Measurements from ENCODE around the gene NHERF2.

DNA sequence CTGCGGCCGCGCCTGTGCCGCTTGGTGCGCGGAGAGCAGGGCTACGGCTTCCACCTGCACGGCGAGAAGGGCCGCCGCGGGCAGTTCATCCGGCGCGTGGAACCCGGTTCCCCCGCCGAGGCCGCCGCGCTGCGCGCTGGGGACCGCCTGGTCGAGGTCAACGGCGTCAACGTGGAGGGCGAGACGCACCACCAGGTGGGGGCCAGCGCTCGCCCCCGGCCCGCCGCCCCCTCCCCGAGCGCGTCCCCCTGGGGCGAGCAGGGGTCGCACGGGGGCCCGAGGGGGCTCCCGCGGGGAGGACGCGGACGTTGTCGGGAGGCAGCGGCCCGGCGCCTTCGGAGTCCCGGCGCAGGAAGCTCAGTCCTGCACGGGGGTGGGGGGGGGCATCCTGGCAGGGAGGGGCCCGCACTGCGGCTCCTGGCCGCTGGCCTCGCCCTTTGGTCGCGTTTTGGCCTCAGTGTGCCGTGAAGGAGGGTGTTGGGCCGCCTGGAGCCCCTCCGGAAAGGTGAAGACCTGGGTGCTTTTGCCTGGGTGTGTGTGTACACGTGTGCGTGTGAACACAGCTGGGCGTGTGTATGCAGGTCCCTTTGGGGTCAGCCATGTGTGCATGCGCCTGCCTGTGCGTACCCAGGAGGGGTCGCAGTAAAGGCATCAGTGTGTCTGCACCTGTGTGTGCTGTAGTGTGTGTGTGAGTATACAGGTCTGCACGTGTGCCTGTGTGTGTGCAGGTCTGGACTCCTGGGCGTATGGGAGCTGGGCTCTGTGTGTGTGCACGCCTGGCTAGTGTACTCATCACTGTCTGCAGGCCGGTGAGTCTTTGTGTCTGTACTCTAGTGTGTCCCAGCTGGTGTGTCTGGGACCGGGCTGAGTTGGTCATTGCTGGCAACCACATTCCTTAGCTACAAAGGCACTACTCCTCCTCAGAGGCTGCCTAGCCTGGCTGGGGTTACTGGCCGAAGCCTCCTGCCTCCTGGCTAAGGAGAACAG is 615 bp downstream of the NHERF2 start:
- no peak for TF ChIP-seq FOXA1 (IDR thresholded peaks at IDR 0.05)
- TF ChIP-seq TARDBP (IDR thresholded peaks at IDR 0.05) = no peak
- TF ChIP-seq SP1 (IDR thresholded peaks at IDR 0.05) = no peak
- no peak for TF ChIP-seq BHLHE40 (IDR thresholded peaks at IDR 0.05; ENCODE audit: borderline replicate concordance)
